Mesothelial cell of epicardium (in vitro differentiated cells): Measurements from ENCODE around the gene THSD4. TPM values are rescaled to one million over a fixed set of nuclear protein-coding genes. Genes with fewer than 3 reads are reported as not detected.

Source experiments
- DNase-seq, 2 experiments: peaks; one replicate each; pipeline ENCODE4 v3.0.0; 2021; ENCODE audit warnings: low spot score in 2 of 2; ENCODE audit not compliant: unreplicated experiment in 2 of 2
- H3K27ac Mint-ChIP-seq: 2 replicates; pipeline ENCODE4 v1.8.0; 2021; ENCODE audit warnings: mixed read lengths
- H3K27me3 Mint-ChIP-seq: 2 replicates; pipeline ENCODE4 v1.8.0; 2021; ENCODE audit warnings: low read depth, mixed read lengths
- H3K36me3 Mint-ChIP-seq: 2 replicates; pipeline ENCODE4 v1.8.0; 2021; ENCODE audit warnings: mixed read lengths
- H3K4me1 Mint-ChIP-seq: 2 replicates; pipeline ENCODE4 v1.8.0; 2021; ENCODE audit warnings: mixed read lengths
- H3K4me3 Mint-ChIP-seq: 2 replicates; pipeline ENCODE4 v1.8.0; 2021; ENCODE audit warnings: mild to moderate bottlenecking, moderate library complexity, mixed read lengths
- H3K9me3 Mint-ChIP-seq: 2 replicates; pipeline ENCODE4 v1.8.0; 2021; ENCODE audit warnings: mixed read lengths
- CTCF ChIP-seq: fragments of 200-600 bp; sonication (generic); IDR thresholded peaks from one replicate; pipeline ENCODE4 v1.5.0; 2021; ENCODE audit warnings: antibody characterized with exemption; ENCODE audit not compliant: unreplicated experiment
- total RNA-seq: library from RNA; stranded (reverse); gene quantifications from 3 replicates; pipeline ENCODE4 v1.2.1, GENCODE V29; 2021

THSD4 gene
- total RNA-seq, 1 donor from 2014 or later, result 93.9 TPM

- Mint-ChIP-seq H3K4me3 (no peak overlapping the region), H3K4me1 (peaks cover 65% of the 10 kb centered on the region), H3K27me3 (no peaks in the 10 kb centered on the region), H3K27ac (peak overlapping the region; percentile 32), H3K36me3 (peaks cover 6% of the 10 kb centered on the region), H3K9me3 (no peaks in the 10 kb centered on the region)
- no peak for DNase-seq
- no peak for TF ChIP-seq CTCF
Measured at GRCh38 chr15:71228403-71228802, 113.1 kb downstream of the THSD4 start.

GRCh38 chr15:71230303-71230702 is 115.0 kb downstream of the THSD4 start:
- no peak overlapping the region for H3K4me3 Mint-ChIP-seq
- no peak overlapping the region for H3K27ac Mint-ChIP-seq
- H3K4me1 Mint-ChIP-seq, result peaks cover 59% of the 10 kb centered on the region
- no peak for DNase-seq
- no peak for TF ChIP-seq CTCF
- no peaks in the 10 kb centered on the region for H3K9me3 Mint-ChIP-seq
- peaks cover 9% of the 10 kb centered on the region for H3K36me3 Mint-ChIP-seq
- H3K27me3 Mint-ChIP-seq, result no peaks in the 10 kb centered on the region

- no peak for DNase-seq
- peak overlapping the region; percentile 2 for H3K27ac Mint-ChIP-seq
- H3K36me3 Mint-ChIP-seq, result peaks cover 9% of the 10 kb centered on the region
- H3K4me3 Mint-ChIP-seq, result no peak overlapping the region
- no peak for TF ChIP-seq CTCF
- H3K4me1 Mint-ChIP-seq, result peaks cover 47% of the 10 kb centered on the region
- H3K27me3 Mint-ChIP-seq, result no peaks in the 10 kb centered on the region
- no peaks in the 10 kb centered on the region for H3K9me3 Mint-ChIP-seq
Measured at GRCh38 chr15:71231758-71232157, 116.5 kb downstream of the THSD4 start.

- Mint-ChIP-seq H3K4me1 (peaks cover 41% of the 10 kb centered on the region), H3K27ac (no peak overlapping the region), H3K27me3 (no peaks in the 10 kb centered on the region), H3K4me3 (no peak overlapping the region), H3K36me3 (peaks cover 9% of the 10 kb centered on the region), H3K9me3 (no peaks in the 10 kb centered on the region)
- DNase-seq, result no peak
- TF ChIP-seq CTCF, result no peak
Measured at GRCh38 chr15:71232411-71232810, 117.1 kb downstream of the THSD4 start.

GRCh38 chr15:71237456-71238188 is 122.4 kb downstream of the THSD4 start:
- no peak overlapping the region for H3K27ac Mint-ChIP-seq
- peaks cover 14% of the 10 kb centered on the region for H3K36me3 Mint-ChIP-seq
- H3K9me3 Mint-ChIP-seq, result no peaks in the 10 kb centered on the region
- no peak overlapping the region for H3K4me3 Mint-ChIP-seq
- DNase-seq, result no peak
- H3K27me3 Mint-ChIP-seq, result no peaks in the 10 kb centered on the region
- peaks cover 6% of the 10 kb centered on the region for H3K4me1 Mint-ChIP-seq
- no peak for TF ChIP-seq CTCF
